HG02571 (cell line): Measurements from ENCODE around the gene BIN1.

Experiments
- ATAC-seq: cut with Tn5 transposase; IDR thresholded peaks from one replicate; pipeline ENCODE4 v1.9.1; 2021; ENCODE audit warnings: mild to moderate bottlenecking, moderate library complexity; ENCODE audit not compliant: unreplicated experiment

BIN1 gene

GRCh38 chr2:127093648-127094210, 13.2 kb downstream of the BIN1 start:
- no peak for ATAC-seq

GRCh38 chr2:127092901-127093516, 13.9 kb downstream of the BIN1 start:
- ATAC-seq = no peak

DNA sequence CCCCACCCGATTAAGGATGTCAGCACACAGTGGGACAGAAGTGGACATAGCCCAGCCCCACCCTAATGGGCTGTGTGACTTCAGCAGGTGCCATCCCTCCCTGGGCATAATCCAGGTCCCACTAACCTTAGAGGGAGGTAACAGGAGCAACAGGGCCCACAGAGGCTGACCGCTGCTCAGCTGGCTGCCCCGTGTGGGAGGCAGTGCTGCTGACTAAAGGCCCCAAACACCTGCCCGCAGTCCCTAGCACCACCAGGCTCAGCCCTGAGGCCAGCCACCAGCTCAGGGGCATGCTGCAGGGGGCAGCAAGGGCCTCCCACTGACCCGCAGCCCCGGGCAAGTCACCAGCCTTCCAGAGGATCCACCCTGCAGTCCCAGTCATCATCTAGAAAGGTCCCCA, 14.6 kb downstream of the BIN1 start:
- no peak for ATAC-seq

- no peak for ATAC-seq
Observed at GRCh38 chr2:127091886-127092285, 15.1 kb downstream of the BIN1 start.

DNA sequence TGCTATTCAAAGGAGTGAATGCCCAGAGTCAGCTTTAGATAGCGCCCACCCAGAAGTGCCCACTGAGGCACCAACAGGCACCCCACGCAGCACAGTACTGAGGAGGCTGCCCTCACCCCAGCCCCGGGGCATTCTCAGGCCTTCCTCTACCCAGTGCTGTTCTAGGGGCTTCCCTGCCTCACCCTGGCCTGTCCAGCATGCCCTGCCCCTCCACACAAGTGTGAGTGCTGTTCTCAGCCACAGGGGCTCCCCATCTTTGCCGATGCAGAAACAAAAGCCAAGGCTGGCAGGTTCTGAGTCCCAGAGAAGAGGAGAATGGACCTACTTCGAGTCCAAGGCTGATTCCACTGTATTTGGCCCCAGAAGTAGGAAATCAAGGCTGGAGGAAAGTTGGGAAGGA, 15.8 kb downstream of the BIN1 start:
- no peak for ATAC-seq

DNA sequence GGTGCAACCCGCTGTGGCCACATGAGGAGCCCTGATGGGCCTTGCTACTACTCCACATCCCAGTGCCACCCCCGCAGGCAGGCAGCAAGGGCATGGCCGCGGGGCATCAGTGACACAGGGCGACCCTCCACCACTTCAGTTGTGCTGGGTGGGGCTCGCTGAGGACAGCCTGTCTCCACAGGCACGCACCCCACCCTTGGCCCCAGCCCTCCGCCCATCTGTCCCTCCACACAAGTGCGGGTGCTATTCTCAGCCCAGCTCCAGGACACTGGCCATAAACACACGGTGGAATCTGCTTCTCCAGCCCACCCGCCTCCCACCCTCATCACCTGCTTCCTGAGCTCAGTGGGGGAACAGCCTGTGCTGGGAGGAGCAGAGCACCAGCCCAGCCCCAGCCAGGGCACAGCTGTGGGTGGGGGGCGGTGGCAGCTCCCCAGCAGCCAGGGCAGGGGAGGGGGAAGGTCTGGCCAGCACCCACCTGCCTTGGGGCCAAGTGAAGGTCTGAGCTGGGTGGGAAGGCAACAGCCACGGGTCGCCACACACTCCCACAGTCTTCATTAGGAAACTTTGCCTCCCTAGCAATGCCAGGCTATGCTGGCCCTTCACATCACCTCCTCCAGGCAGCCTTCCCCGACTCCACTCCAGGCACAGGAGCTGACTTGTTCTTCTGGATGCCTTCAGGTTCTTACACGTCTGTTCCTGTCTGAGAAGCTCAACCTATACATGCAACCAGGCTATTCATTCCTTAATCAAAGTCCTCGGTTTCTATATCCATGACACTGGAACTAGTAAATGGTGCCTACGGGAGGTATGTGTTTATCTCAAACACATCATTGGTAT, 16.5 kb downstream of the BIN1 start:
- no peak for ATAC-seq

DNA sequence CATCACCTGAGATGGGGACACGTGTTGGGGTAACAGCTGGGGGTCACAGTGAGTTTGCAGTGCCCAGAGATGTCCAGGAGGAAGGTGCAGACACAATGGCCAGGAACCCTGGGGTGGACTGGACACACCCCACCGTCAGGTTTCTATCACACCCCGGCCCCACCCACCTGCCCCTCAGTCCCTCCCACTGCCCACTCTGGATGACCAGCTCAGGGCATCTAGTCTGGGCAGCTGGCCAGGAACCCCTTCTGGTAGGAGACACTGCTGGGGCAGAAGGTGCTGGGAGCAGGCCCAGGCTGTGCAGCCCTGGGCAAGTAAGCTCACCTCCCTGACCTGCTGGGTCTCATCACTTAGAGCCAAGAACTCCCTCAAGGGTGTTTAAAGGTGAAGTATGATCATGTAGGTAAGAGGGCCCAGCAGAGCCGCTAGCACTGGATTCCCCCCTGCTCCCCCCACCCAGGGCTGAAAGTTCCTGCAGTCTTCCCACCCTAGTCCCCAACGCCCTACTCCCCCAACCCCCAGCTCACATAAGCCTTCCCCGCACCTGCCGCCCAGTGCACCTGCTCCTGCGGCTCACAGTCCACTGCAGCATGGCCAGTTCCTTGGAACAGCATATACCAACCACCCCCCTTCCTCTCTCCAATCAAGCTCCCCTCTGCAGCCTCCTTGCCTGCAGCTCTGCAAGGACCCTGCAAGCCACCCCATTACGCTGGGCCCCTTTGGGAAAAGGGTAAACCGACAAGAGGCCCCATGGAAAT, 17.3 kb downstream of the BIN1 start:
- no peak for ATAC-seq

DNA sequence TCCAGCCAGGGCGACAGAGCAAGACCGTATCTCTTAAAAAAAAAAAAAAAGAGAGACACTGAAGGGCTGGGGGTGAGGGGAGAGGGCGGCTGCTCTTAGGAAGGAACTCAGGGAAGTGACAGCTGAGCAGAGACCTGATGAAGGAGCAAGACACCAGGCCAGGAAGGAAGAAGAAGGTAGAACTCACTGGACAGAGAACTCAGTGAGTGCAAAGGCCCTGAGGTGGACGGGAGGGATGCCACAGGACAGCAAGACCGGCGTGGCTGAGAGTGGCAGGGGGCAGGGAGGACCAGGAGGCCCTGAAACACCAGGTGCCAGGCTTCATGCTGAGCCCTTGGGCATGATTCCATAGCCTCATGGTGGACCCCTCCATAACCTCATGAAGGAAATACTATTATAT, 18.2 kb downstream of the BIN1 start:
- no peak for ATAC-seq

DNA sequence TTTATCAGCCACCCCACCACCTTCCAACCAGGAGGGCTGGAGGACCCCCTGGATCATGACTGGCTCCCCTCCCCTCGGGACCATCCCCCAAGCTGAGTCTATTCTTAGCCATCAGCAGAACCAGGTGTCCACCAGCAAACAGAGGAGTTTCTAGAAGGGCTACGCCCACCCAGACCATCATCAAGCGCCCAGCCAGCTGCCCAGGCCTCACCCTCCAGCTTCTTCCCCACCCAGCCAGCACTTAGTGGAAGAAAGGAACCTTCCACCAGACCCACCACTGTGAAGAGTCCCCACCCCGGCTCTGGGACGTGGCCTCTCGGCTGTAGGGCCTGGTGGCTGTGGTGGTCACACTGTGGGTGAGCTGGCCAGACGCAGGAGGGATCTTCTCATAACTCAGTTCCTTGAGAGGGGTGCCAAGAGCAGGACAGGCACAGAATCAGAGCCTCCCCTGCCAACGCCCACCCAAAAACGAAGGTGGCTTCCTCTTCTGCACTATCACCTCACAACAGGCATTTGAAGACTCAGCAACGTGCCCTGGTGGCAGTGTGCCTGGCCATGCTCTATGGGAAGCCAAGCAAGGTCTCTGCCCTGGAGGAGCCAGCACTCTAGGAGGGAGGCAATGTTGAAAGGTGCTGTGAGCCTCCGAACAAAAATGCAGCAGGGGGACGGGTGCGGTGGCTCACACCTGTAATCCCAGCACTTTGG, 19.0 kb downstream of the BIN1 start:
- ATAC-seq = no peak

GRCh38 chr2:127086990-127087790, 19.8 kb downstream of the BIN1 start:
- peak; percentile 63 for ATAC-seq

DNA sequence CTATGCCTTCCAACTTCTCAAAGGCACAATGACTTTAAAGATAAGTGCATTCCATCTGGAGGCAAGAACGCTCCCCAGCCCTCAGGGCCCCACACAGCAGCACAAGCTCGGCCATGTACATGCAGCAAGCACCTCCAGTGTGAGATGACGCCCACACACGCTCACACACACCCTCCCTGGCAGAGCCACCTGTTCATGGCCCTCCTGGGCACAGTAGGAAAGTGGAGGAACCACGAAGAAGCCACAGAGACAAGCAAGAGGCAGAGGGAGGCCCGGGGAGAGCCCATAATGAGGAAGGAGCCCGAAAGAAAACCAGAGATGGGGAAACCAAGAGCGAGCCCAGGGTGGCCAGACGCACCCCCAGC, 21.7 kb downstream of the BIN1 start:
- ATAC-seq = no peak

- ATAC-seq = no peak
Observed at GRCh38 chr2:127084611-127085316, 22.2 kb downstream of the BIN1 start.

DNA sequence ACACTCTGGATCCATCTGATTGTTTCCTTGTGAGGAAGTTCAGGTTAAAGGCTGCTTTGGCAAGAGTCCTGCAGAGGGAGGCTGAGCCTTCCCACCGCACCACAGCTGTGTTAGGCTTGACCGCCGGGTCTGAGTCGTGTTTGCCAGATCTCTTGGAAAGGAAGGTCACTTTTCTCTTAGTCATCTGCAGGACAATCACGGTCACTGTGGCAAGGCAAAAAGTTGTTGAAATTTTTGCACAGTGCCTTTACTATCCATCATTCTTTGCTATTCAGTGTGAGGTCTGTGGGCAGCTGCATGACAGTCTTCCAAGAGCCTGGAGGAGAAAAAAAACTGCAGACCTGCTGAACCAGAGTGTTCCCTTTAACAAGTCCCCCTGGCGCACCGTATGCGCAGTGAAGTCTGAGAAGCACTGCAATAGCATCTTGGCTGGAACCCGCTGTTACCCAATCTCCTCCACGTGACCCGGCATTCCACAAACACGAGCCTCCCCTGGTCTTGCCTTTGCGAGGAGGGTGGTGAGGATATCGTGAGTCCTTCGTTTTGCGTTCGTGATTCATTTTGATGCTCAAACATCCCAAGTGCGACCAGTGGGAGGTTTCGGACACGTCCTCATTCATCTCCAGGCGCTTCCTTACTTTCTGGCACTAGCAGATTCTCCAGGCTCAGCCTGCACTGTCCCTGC, 23.0 kb downstream of the BIN1 start:
- ATAC-seq = no peak

GRCh38 chr2:127082974-127083373, 24.0 kb downstream of the BIN1 start:
- ATAC-seq = no peak

- ATAC-seq = peak; percentile 26
Observed at GRCh38 chr2:127081826-127082633, 24.9 kb downstream of the BIN1 start.

- peak; percentile 34 for ATAC-seq
Observed at GRCh38 chr2:127080938-127081755, 25.8 kb downstream of the BIN1 start.

GRCh38 chr2:127080226-127080937, 26.6 kb downstream of the BIN1 start:
- ATAC-seq = no peak
